Tibial nerve (tissue), 4 donors: ENCODE data around the gene CUL1. TPM values are rescaled to one million over a fixed set of nuclear protein-coding genes. Genes with fewer than 3 reads are reported as not detected.
"Not testable (repeated sequence)": the region's sequence is repeated elsewhere in the genome, so short reads cannot be mapped to it uniquely, and the experiment has no call there.

Source experiments
- DNase-seq, 2 donors: peaks; one replicate each; pipeline ENCODE4 v3.0.0-alpha.2; 2019; ENCODE audit warnings: low spot score in 2 of 2
- H3K27ac ChIP-seq, 4 donors: fragments of 200-600 bp; sonication (generic) in 3 of 4; one replicate each; pipeline ENCODE4 v1.5.1; 2017 to 2019; ENCODE audit warnings: mild to moderate bottlenecking in 1 of 4
- H3K27me3 ChIP-seq, 2 donors: fragments of 200-600 bp; sonication (generic) in 1 of 2; one replicate each; pipeline versions ENCODE4 v1.5.1 to v1.6.0; 2017 to 2019
- H3K36me3 ChIP-seq, 3 donors: fragments of 200-600 bp; sonication (generic); one replicate each; pipeline ENCODE4 v1.5.1; 2018 to 2019
- H3K4me1 ChIP-seq, 4 donors: fragments of 200-600 bp; sonication (generic) in 3 of 4; one replicate each; pipeline ENCODE4 v1.5.1; 2017 to 2019
- H3K4me3 ChIP-seq, 4 donors: fragments of 200-600 bp; sonication (generic) in 3 of 4; one replicate each; pipeline ENCODE4 v1.5.1; 2017 to 2019; ENCODE audit warnings: mild to moderate bottlenecking in 1 of 4, moderate library complexity in 1 of 4
- H3K9me3 ChIP-seq, 4 donors: fragments of 200-600 bp; sonication (generic) in 3 of 4; one replicate each; pipeline ENCODE4 v1.5.1; 2017 to 2019
- CTCF ChIP-seq, 5 experiments: fragments of 200-600 bp in 3 of 5; fragments of 450-650 bp in 2 of 5; sonication (generic) in 3 of 5; IDR thresholded peaks; one replicate each; pipeline ENCODE4 v1.5.1; 2016 to 2019; ENCODE audit warnings: antibody characterized with exemption in 5 of 5, mild to moderate bottlenecking in 3 of 5, moderate library complexity in 2 of 5
- EP300 ChIP-seq, 2 donors: sonication (generic); formaldehyde crosslinking; IDR thresholded peaks; one replicate each; pipeline ENCODE4 v1.6.1; 2017; ENCODE audit warnings: antibody characterized with exemption in 2 of 2, mild to moderate bottlenecking in 1 of 2
- POLR2A ChIP-seq, 2 donors: fragments of 450-650 bp; IDR thresholded peaks; one replicate each; pipeline ENCODE4 v1.6.1; 2017; ENCODE audit warnings: antibody characterized with exemption in 2 of 2, mild to moderate bottlenecking in 2 of 2, moderate library complexity in 2 of 2
- WGBS, 2 donors: methylation state at CpG; one replicate each; pipeline ENCODE4 v1.1.5; 2018; 5-methylcytosine and 5-hydroxymethylcytosine counted together
- total RNA-seq, 4 donors: library from RNA; depleted of rRNA; stranded (reverse); fragments of >200 nt; gene quantifications; one replicate each; pipeline ENCODE4 v1.1.0, GENCODE V29; 2016

The CUL1 gene
- total RNA-seq, 4 donors from 2014 or later, result 37.1 to 45.9 (median 41.8) TPM

DNA sequence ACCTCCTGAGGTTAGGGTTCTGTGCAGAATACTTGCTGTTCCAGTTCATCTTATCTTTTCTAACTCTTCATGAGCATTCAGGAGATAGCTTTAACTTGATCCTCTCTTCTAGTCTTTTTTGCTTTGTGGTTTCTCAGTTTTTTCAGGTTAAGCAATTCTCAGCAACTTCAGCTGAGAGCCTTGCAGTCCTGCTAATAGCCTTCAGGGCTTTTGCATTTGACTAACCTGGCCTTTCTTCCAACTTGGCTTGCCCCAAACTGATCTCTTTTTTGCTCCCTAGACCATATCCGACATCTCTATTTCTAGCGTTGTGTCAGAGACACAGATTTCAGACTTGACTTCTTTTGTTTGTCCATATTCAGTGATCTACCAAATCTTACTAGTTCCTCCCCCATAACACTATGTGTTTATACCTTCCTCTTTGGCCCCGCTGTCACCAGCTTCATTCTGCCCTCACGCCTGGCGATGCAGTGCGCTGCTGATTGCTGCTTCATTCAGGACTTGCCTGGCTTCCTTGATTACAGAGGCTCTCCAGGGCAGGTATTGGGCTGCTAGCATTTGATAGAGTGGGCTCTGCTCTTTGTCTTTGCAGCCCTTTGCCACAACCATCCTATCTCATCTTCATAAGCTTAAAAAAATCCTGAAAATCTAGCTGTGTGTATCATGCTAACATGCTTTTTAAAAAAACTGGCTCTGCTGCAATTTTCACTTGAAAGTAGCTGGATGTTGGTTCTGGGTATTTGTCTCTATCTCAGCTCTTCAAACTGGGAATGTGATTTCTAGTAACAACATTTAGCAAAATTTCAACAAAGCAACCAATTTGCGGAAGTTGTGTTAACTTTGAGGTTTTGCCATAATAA, 9.6 kb downstream of the CUL1 start:
- Histone ChIP-seq H3K27ac (no peak overlapping the region), H3K27me3 (no peaks in the 10 kb centered on the region), H3K4me1 (peaks cover 0 to 91% (median 32%) of the 10 kb centered on the region in 4 donors), H3K9me3 (no peaks in the 10 kb centered on the region), H3K4me3 (no peak overlapping the region), H3K36me3 (no peaks in the 10 kb centered on the region)
- no peak for DNase-seq
- TF ChIP-seq EP300 (IDR thresholded peaks at IDR 0.05) (no peak), POLR2A (IDR thresholded peaks at IDR 0.05) (no peak), CTCF (IDR thresholded peaks at IDR 0.05) (no peak)
- WGBS, 2 donors, result 85 to 86% methylated on average over 7 of the region's 7 CpGs

- 46% methylated on average over 6 of the region's 6 CpGs for WGBS, 2 donors
Observed at GRCh38 chr7:148709014-148709413, 10.3 kb downstream of the CUL1 start.

GRCh38 chr7:148710426-148710825, 11.7 kb downstream of the CUL1 start:
- H3K36me3 ChIP-seq, H3K27me3 ChIP-seq, DNase-seq, H3K27ac ChIP-seq, H3K4me3 ChIP-seq, H3K9me3 ChIP-seq: not testable (repeated sequence)
- peaks cover 0 to 85% (median 18%) of the 10 kb centered on the region in 4 donors for H3K4me1 ChIP-seq
- 92 to 98% methylated on average over 17 of the region's 17 CpGs for WGBS, 2 donors

More at GRCh38 chr7:148709014-148709413, 10.3 kb downstream of the CUL1 start:
- DNase-seq, result no peak
- TF ChIP-seq CTCF (IDR thresholded peaks at IDR 0.05) (no peak), EP300 (IDR thresholded peaks at IDR 0.05) (no peak), POLR2A (IDR thresholded peaks at IDR 0.05) (no peak)
- H3K27me3 ChIP-seq, result no peaks in the 10 kb centered on the region
- no peaks in the 10 kb centered on the region for H3K36me3 ChIP-seq
- H3K9me3 ChIP-seq, result no peaks in the 10 kb centered on the region
- H3K4me1 ChIP-seq, result peaks cover 0 to 85% (median 29%) of the 10 kb centered on the region in 4 donors
- no peak overlapping the region for H3K27ac ChIP-seq
- H3K4me3 ChIP-seq, result no peak overlapping the region

GRCh38 chr7:148711191-148712102, 12.7 kb downstream of the CUL1 start:
- Histone ChIP-seq H3K27ac (no peak overlapping the region), H3K36me3 (no peaks in the 10 kb centered on the region), H3K27me3 (no peaks in the 10 kb centered on the region), H3K9me3 (no peaks in the 10 kb centered on the region), H3K4me3 (no peak overlapping the region), H3K4me1 (peaks cover 0 to 75% (median 14%) of the 10 kb centered on the region in 4 donors)
- no peak for DNase-seq
- TF ChIP-seq EP300 (IDR thresholded peaks at IDR 0.05), result no peak
- no peak for TF ChIP-seq CTCF (IDR thresholded peaks at IDR 0.05)
- TF ChIP-seq POLR2A (IDR thresholded peaks at IDR 0.05), result no peak
- WGBS, 2 donors, result 82 to 83% methylated on average over 15 to 16 of the region's 16 CpGs

GRCh38 chr7:148712678-148713329, 14.1 kb downstream of the CUL1 start:
- no peak for DNase-seq
- no peaks in the 10 kb centered on the region for H3K36me3 ChIP-seq
- no peak overlapping the region for H3K4me3 ChIP-seq
- WGBS, 2 donors, result 47 to 50% methylated on average over 4 of the region's 4 CpGs
- no peak overlapping the region for H3K27ac ChIP-seq
- no peaks in the 10 kb centered on the region for H3K9me3 ChIP-seq
- no peak for TF ChIP-seq CTCF (IDR thresholded peaks at IDR 0.05)
- no peak for TF ChIP-seq POLR2A (IDR thresholded peaks at IDR 0.05)
- no peak for TF ChIP-seq EP300 (IDR thresholded peaks at IDR 0.05)
- H3K27me3 ChIP-seq, result no peaks in the 10 kb centered on the region
- H3K4me1 ChIP-seq, result peaks cover 0 to 66% (median 12%) of the 10 kb centered on the region in 4 donors
